C4-2B (cell line): Measurements from ENCODE around the gene NVL.
A peak's percentile ranks its signal among the peaks of the same experiment; 100 is the strongest.

Source experiments
- H3K27ac ChIP-seq: fragments of 450-650 bp; 2 replicates; pipeline ENCODE4 v1.5.1; 2017
- ZFX ChIP-seq: fragments of 450-650 bp; IDR thresholded peaks from 2 replicates; pipeline ENCODE4 v1.6.1; 2017
- TF ChIP-seq, protein P1 (sequence below): fragments of 450-650 bp; conservative IDR thresholded peaks from 2 replicates; pipeline ENCODE4 v1.5.1; 2017; ENCODE audit warnings: mild to moderate bottlenecking

NVL gene

DNA sequence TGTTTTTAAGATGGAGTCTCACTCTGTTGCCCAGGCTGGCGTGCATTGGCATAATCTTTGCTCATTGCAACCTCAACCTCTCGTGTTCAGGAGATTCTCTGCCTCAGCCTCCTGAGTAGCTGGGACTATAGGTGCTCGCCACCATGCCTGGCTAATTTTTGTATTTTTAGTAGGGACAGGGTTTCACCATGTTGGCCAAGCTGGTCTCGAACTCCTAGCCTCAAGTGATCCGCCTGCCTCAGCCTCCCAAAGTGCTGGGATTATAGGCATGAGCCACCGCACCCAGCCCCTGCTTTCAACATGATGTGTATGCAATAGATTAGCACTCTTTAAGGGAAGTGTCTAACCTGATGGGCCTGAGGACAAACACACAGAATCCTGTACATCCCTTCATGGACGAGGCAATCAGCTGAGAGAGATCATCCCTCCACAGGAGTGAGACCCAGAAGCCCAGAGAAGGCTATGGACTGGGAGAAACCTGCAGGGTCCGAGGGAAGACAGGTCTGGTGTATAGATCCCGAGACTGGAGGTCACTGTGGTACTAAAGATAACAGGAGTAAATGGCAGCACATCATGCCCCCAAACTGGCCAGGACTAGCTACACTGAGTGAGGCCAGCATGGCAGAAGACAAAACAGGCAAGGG is 152.5 kb downstream of the NVL start:
- TF ChIP-seq, protein P1, sequence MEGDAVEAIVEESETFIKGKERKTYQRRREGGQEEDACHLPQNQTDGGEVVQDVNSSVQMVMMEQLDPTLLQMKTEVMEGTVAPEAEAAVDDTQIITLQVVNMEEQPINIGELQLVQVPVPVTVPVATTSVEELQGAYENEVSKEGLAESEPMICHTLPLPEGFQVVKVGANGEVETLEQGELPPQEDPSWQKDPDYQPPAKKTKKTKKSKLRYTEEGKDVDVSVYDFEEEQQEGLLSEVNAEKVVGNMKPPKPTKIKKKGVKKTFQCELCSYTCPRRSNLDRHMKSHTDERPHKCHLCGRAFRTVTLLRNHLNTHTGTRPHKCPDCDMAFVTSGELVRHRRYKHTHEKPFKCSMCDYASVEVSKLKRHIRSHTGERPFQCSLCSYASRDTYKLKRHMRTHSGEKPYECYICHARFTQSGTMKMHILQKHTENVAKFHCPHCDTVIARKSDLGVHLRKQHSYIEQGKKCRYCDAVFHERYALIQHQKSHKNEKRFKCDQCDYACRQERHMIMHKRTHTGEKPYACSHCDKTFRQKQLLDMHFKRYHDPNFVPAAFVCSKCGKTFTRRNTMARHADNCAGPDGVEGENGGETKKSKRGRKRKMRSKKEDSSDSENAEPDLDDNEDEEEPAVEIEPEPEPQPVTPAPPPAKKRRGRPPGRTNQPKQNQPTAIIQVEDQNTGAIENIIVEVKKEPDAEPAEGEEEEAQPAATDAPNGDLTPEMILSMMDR, result no peak
- no peak for TF ChIP-seq ZFX

More for the DNA sequence above, 152.5 kb downstream of the NVL start:
- H3K27ac ChIP-seq, result peak overlapping the region; percentile 7; the same call in 1 of the 2 replicates
